GM12873 (cell line): ENCODE results near the gene TCF12.

Experiments used
- CTCF ChIP-seq: IDR thresholded peaks from 2 replicates; pipeline ENCODE4 v1.5.1; 2012; ENCODE audit warnings: low read depth, mild to moderate bottlenecking, moderate library complexity, low read length, control low read depth; ENCODE audit not compliant: insufficient read depth; ENCODE audit errors: missing control alignments

The TCF12 gene

DNA sequence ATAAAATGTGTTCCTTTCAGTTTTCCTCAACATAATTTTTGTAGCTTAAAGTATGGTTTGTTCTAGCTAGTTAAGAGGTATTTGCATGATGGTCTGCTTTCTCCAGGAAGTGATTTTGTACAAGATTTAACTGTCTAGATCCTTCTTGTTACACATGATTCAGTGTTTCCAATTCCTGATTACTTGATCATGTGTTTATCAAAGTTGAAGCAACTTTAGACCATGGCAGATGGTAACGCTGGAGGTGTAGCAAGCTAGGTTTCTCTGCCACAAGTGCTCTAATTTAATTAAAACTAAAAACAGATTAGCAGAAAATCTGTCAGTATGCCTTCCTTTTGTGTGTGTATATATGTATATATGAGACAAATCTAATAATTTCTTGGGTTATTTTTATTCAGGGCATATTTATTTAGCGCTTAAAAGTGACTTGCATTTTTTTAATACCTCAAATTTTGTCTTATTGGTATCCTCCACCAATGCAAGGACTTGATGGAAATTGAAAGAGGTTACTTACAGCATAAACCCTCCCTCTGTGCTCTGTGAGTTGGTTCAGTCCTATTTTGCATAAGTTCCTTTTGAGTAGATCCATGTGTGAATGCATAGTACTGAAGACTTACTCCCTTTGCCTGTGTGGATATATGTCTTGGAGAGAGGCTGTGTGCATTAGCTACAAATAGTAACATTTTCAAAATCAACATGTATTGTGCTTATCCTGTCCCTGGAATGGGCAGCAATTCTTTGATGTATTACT lies 300.6 kb downstream of the TCF12 start:
- TF ChIP-seq CTCF: no peak

DNA sequence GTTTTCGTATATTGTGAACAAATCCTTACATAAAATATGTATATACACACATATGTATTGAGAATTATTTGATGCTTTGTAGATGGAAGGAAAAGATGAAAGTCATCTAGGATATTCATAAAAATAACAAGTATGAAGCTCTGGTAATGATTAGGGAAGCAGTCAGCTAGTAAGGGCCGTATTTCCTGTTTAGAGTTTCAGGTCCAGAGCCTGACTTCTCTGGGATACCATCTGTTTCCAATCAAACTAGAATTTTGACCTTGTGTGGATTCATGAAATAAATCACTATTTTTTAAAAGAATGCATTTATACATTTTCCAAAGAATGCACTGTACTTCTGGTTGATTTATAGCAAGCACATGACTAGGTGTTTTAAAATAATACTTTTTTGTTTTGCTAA lies 301.8 kb downstream of the TCF12 start:
- no peak for TF ChIP-seq CTCF

- no peak for TF ChIP-seq CTCF
These were observed 302.7 kb downstream of the TCF12 start for GRCh38 chr15:57221134-57221533.

DNA sequence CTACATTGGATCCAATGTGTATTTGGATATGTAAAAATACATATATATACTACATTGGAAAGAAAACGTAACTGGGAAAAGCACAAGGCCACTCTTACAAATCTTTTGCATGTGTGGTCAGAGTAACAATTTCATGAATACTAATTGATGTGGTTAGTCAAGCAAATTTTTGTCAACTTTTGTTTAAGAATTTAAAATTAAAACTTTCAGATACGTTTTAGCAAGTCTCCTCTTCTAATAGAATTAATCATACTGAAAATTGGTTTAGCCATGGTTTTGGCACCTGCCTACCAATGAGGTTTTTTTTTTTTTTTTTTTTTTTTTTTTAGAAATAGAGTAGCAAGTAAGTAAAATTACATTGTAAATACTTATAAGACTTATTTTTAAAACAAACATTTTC lies 304.9 kb downstream of the TCF12 start:
- TF ChIP-seq CTCF: no peak

GRCh38 chr15:57223887-57224286 lies 305.4 kb downstream of the TCF12 start:
- TF ChIP-seq CTCF: no peak

- no peak for TF ChIP-seq CTCF
These were observed 306.2 kb downstream of the TCF12 start for GRCh38 chr15:57224664-57225063.

- TF ChIP-seq CTCF: no peak
These were observed 308.7 kb downstream of the TCF12 start for GRCh38 chr15:57227166-57227565.

DNA sequence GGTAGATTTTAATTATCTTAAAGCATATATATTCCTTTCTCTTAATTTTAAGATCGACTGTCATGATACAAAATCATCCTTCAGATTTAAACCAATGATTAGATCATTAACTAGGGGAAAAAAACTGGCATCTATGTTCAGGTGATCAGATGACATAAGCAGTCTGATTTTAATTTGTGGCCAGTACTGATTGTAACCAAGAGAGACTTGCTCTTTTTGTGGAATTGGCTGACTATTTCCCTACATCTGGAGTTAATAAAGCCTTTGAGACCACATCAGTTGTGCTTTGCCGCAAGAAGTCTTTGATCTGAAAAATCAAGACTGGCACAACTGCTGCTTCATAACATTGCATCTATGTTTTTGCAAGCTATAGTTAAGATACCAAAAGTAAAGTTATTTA lies 309.5 kb downstream of the TCF12 start:
- TF ChIP-seq CTCF: no peak
